ENCODE results near the gene E2F6. TPM values are rescaled to one million over a fixed set of nuclear protein-coding genes. Genes with fewer than 3 reads are reported as not detected.

The E2F6 gene
- total and polyA plus RNA-seq, 8 donors = 8.7 to 21.7 (median 18.1) TPM

DNA sequence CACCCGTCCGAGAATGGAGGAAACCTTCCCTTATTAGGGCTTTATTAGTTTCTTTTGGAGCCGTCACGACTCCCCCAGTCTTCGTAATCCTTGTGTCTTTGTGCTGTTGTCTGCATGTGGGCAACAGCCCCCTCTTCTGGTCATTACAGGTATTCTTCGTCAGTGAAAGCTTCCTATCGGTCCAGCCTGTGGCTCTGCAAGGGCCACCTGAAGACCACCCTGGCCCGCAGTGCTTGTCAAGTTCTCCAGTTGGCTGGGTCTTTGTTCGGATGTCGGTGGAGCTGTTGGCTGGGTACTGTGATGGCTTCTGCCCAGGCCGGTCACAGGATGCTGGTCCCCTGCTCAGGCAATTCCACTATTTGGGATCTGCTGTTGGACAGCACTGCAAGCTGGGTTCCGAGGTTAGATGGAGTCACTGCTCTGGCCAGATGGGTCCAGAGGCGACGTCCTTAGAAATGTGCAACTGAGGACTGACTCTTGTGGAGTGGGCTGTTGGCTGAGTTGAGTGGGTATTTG, 19.2 kb downstream of the E2F6 start:
- Histone ChIP-seq H3K27me3 (no peaks in the 10 kb centered on the region), H3K27ac (no peak overlapping the region), H3K9me3 (peaks cover 0 to 6% of the 10 kb centered on the region in 2 donors), H3K36me3 (peaks cover 0 to 92% of the 10 kb centered on the region in 2 donors), H3K4me1 (no peaks in the 10 kb centered on the region), H3K4me3 (no peak overlapping the region)
- peak; percentile 85 for ATAC-seq
- intact Hi-C loops (cut with DNase I) = no loop called here
- peak in 2 of 4 donors; percentile 35 to 70 for DNase-seq
- TF ChIP-seq, protein P1, sequence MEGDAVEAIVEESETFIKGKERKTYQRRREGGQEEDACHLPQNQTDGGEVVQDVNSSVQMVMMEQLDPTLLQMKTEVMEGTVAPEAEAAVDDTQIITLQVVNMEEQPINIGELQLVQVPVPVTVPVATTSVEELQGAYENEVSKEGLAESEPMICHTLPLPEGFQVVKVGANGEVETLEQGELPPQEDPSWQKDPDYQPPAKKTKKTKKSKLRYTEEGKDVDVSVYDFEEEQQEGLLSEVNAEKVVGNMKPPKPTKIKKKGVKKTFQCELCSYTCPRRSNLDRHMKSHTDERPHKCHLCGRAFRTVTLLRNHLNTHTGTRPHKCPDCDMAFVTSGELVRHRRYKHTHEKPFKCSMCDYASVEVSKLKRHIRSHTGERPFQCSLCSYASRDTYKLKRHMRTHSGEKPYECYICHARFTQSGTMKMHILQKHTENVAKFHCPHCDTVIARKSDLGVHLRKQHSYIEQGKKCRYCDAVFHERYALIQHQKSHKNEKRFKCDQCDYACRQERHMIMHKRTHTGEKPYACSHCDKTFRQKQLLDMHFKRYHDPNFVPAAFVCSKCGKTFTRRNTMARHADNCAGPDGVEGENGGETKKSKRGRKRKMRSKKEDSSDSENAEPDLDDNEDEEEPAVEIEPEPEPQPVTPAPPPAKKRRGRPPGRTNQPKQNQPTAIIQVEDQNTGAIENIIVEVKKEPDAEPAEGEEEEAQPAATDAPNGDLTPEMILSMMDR (IDR thresholded peaks at IDR 0.05) = peak; percentile 71 to 73

DNA sequence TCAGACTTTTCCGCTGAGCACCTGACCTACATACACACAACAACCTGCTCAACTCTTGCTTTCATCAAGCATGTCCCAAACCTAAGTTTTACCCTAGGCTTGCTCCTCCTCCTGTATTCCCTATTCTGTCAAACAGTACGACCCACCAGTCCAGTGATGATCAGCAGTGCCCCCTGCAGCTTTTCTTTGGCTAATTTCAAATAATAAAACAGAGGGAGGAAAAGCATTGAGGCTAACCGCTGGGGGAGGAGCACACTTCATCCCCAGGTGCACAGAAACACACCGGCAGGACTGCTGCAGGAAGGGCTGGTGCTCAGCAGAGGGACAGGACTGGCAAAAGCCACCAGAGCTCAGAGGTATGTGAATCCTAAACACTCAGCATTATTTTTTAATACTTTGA, 21.2 kb downstream of the E2F6 start:
- Histone ChIP-seq H3K27me3 (no peaks in the 10 kb centered on the region), H3K9me3 (peaks cover 0 to 6% of the 10 kb centered on the region in 2 donors), H3K27ac (no peak overlapping the region), H3K4me1 (no peaks in the 10 kb centered on the region), H3K4me3 (no peak overlapping the region), H3K36me3 (peaks cover 0 to 95% of the 10 kb centered on the region in 2 donors)
- TF ChIP-seq, protein P1 (IDR thresholded peaks at IDR 0.05) = no peak
- intact Hi-C loops (cut with DNase I) = no loop called here
- no peak for DNase-seq
- no peak for ATAC-seq

DNA sequence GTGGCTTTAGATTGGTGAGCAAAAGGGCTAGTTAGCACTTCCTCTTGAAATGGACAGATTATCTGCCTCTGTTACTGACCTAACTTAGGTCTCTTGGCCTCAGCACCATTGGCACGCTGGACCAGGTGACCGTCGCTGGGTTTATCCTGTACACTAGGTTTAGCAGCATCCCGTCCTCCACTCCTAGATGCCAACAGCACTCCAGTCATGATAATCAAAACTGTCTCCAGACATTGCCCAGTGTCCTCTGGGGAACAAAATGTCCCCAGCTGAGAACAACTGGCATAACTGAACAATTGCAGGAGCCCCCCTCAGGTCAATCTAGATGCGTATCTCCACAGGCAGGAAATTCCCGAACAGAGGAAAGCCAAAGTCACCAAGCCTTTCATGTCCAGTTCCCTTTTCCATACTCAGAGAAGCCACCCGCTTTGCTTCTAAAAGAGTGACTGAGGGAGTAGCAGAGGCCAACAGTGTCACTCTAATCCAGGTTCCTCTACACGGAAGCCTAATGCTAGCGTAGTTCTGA, 27.3 kb downstream of the E2F6 start:
- H3K4me3 ChIP-seq = no peak overlapping the region
- no peak for DNase-seq
- no peaks in the 10 kb centered on the region for H3K27me3 ChIP-seq
- H3K36me3 ChIP-seq = peaks cover 0 to 47% of the 10 kb centered on the region in 2 donors
- TF ChIP-seq, protein P1 (IDR thresholded peaks at IDR 0.05) = no peak
- H3K27ac ChIP-seq = no peak overlapping the region
- H3K9me3 ChIP-seq = peaks cover 0 to 6% of the 10 kb centered on the region in 2 donors
- intact Hi-C loops (cut with DNase I) = no loop called here
- no peak for ATAC-seq
- H3K4me1 ChIP-seq = no peaks in the 10 kb centered on the region

DNA sequence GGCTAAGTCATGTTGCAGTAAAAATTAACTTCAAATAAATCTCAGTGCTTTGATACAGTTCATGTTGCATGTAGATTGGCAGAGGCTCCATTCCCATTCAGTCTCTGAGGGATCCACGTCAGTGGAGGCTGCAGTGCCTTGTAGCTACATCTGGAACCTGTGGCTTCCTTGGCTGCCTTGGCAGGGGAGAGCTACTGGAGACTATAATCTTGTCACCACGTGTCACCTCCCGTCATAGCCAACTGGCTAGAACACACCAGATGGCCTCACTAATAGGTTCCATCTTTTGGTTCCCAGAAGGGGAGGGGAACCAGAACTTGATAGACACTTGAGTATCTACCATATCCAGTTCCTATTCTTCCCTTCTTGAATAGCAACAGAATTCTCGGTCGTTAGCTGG, 28.4 kb downstream of the E2F6 start:
- intact Hi-C loops (cut with DNase I) = no loop called here
- Histone ChIP-seq H3K9me3 (peaks cover 0 to 6% of the 10 kb centered on the region in 2 donors), H3K4me1 (no peaks in the 10 kb centered on the region), H3K27me3 (no peaks in the 10 kb centered on the region), H3K27ac (no peak overlapping the region), H3K4me3 (no peak overlapping the region), H3K36me3 (peaks cover 0 to 36% of the 10 kb centered on the region in 2 donors)
- TF ChIP-seq, protein P1 (IDR thresholded peaks at IDR 0.05) = no peak
- ATAC-seq (no peak), DNase-seq (no peak)

DNA sequence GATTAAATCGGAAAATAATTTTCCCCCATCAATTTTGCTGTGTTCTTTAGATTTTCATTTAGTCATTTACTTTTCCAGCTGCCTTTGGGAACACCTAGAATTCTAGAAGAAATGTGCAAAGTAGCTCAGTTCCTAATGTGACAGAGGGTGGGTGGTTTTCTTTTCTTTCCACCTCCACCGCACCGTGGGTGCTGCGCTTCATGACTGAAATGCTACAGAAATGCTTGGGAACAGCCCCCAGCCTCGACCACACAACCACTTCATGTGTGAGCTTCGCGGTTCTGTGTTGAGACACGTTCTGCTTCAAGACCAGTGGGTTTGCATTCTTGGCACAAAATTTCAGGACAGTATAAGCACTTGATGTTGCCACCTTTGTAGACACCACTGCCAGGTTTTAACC, 30.9 kb downstream of the E2F6 start:
- Histone ChIP-seq H3K36me3 (peaks cover 0 to 12% of the 10 kb centered on the region in 2 donors), H3K4me3 (no peak overlapping the region), H3K27ac (no peak overlapping the region), H3K27me3 (no peaks in the 10 kb centered on the region), H3K4me1 (no peaks in the 10 kb centered on the region), H3K9me3 (no peaks in the 10 kb centered on the region)
- intact Hi-C loops (cut with DNase I) = no loop called here
- TF ChIP-seq, protein P1 (IDR thresholded peaks at IDR 0.05) = no peak
- no peak for DNase-seq
- ATAC-seq = no peak

Measured in left lung (tissue), 10 donors.